GM12801 (cell line): ENCODE measurements around the gene MYO1D.

Experiments used
- CTCF ChIP-seq: IDR thresholded peaks from one replicate; pipeline ENCODE4 v1.5.1; 2011; ENCODE audit warnings: control low read depth; ENCODE audit not compliant: insufficient read length; ENCODE audit errors: extremely low read depth

Gene MYO1D

DNA sequence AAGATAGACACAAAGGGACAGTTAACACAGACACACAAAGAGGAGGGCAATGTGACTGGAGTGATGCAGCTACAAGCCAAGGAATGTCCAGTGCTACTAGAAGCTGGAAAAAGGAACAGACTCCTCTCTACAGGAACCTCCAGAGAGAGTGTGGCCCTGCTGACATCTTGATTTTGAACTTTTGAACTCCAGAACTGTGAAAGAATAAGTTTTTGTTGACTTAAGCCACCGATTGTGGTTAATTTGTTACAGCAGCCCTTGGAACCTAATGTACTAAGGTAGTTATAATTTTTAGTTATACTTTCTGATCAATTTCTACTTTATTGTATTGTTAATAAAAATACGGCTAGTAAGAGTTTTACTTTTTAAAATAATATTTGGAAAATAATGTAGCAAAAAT, 129.1 kb downstream of the MYO1D start:
- no peak for TF ChIP-seq CTCF

GRCh38 chr17:32746698-32747097, 130.2 kb downstream of the MYO1D start:
- no peak for TF ChIP-seq CTCF

- TF ChIP-seq CTCF: no peak
Measured at GRCh38 chr17:32746280-32746679, 130.6 kb downstream of the MYO1D start.

DNA sequence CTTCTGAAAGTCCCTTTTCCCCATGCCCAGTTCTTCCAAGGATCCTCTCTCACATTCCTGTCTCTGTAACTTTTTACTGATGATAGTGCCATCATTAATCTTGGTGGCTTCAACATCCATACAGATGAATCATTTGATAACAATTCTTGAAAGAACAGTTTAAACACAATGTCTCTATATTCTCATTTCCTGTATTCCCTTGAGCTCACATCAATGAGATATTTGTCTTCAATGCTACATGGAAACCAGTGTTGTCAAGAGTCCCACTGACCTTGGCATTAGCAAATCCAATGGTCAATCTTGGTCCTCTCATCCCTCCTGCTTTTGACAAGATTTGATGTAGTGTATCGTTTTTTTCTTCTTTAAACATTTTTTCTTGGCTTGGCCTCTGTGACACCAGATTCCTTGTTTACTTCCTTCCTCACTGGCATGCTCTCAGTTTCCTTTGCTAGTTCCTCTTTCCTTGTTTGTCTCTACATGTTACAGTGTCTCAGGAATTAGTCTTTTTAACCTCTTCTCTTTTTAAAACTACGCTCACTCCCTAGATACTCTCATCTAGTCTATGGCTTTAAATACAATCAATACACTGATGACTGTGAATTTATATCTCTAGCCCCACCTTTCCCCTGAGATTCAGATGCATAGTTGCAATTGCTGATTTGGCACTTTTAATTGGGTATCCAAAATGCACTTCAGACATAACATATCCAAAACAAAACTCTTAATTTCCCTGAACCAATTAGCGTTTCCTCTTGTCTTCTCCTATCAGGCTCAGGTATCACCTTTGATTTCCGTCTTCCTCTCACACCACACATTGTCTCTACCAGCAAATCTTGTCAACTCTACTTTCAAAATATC, 134.0 kb downstream of the MYO1D start:
- TF ChIP-seq CTCF: no peak

GRCh38 chr17:32741381-32741780, 135.5 kb downstream of the MYO1D start:
- TF ChIP-seq CTCF: no peak

DNA sequence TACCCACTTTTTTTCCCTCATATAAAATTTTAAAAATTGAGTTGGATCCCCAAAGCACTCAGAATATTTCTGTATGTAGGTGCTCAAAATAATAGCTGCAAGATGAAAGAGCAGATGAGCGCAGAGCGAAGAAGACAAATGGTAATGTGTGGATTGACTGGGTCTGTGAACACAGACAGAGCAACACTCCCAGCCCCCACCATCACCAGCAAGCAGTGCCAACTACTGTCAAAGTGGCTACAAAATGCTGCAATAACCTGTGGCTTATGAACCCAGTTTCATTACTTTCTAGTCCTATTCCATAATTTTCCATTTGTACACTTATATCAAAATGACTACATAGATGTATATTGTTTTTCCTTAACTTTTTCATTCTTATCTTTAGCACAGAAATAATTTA, 137.2 kb downstream of the MYO1D start:
- no peak for TF ChIP-seq CTCF

GRCh38 chr17:32733401-32733800, 143.5 kb downstream of the MYO1D start:
- TF ChIP-seq CTCF: no peak
